ENCODE measurements around the gene GATB.

Gene GATB

DNA sequence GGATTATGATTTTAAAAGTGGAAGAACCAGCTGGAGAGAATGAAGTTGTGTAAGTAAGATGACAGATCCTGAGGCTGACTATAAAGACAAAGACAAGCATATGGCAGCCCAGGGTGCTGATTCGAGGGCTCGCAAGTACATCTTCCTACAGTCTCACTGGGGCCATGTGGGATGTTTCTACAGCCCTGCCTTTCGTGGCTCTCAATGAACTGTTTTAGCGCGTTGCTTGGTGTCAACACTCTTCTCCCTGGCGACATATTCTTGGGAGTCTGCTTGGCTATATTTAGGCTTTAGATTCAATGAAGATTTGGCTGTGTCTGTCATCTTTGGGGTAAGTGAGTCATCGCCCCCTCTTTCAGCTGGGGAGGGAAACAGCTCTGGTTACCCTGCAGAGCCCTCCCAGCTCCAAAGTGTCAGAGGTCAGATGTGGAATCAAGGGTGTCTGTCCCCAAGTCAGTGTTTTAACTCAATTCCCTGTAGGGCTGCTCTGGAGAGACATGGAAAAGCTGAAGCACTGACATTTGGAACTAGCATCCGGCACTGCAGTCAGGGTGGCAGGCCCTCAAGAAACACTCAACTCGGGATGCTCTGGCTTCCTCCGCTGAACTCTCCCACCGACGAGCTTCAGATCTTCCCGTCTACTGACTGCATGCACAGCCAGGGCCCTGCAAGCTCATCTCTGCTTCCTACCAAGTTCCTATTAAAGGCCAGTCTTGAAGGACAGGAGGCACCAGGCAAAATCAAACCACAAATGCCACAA, 65.7 kb downstream of the GATB start:
- no peak for DNase-seq (ENCODE audit: low read depth)

DNA sequence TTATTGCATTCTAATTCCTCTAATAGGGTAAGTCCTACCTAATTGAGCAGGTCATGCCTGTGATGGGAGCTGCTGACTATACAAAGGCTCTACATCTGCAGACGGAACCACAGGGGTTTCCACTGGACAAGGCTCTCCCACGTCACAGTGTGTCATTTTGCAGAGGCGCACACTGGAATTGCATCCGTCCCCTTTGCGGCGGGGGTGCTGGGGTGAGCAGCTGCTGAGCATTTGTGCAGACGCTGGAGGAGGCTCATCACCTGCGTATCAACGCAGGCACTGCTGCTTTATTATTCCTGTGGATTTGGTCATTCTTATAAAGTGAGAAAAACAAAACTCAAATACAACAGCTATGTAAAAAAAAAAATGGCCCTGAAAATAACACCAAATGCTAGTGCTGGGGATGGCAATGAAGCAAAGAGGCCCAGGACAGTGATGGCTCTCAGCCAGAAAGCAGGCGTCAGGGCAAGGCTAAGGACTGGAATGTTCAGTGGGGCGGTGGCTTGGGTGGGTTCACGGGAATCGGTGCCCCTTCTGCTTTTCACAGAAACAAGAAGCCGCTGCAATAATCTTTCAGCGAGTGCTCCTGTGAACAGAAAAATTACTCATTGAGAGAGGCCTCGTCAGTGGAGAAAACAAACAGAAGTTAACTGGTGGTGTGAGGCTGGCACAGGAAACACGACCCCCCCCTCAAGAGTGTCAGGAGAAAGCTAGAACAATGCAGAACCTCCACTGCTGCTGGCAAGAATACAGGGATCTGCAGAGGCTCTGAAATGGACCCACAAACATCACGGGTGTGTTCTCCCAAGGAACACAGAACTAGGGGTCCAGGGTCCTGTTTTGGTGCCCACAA, 67.8 kb downstream of the GATB start:
- DNase-seq (ENCODE audit: low read depth): no peak

DNA sequence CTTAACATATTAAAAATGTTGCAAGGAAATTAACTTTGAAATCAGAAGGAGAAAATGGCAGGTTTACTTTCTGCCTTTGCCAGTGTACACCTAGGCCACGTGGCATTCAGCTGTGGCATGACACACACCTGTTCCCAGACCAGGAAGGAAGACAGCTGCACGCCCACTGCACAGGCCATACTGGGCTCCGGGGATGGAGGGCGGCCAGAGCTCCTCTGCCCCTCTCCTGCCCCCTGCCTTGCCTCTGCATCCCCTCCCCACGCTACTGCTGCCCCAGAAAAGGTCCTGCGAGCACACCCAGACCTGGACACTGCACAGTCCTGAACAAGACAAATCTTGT, 68.4 kb downstream of the GATB start:
- DNase-seq (ENCODE audit: low read depth): no peak

DNA sequence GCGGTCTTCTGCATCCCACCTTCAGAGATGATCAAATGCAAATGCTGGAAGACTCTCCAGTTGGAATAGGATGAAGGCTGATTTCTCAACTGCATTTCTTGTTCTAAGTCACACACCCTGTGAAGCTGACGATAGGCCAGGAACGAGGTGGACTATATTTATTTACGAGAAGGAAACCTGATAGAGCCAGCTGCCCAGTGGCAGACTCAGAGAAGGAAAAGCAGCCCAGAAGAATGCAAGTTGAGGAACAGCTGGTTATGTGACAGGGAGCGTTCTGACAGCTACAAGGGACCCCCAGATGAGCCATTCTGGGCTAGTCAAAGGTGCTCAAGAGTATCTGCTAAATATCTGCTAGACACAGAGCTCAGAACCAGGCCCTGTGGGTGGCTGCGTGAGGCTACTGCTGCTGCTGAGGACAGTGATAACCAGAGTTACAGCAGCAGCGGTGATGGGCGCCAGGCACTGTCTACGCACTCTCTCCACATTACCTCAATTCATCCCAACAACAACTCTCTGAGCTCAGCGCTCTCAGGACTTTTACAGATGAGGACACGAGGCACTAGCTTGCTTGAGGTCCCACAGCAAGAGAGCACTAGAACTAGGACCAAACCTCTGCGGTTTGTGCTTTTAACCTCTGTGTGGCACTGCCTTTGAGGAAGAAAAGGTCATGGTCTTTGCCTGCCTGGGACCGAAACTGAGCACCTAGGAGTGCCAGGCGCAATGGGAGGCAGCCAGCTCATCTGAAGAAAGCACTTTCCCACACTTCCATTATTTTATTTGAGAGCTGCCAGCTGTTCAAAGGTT, 69.0 kb downstream of the GATB start:
- DNase-seq (ENCODE audit: low read depth): no peak

DNA sequence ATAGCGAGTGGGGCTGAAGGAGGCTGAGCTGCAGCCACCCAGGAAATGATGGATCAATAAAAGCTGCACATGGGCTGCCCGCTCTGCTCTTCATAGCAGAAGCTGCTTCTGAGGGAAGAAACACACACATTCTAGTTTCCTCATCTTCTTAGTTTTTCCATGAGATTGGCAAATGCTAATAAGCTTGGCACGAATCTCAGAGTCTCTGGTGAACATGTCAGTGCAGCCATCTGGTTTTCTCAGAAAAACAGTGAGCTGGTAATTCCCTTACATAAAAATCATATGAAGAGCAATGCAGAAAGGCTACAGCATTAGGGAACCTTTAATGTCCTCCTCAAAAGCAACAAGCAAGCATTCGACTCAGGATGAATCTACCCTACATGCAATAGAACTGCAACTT, 69.9 kb downstream of the GATB start:
- no peak for DNase-seq (ENCODE audit: low read depth)

DNA sequence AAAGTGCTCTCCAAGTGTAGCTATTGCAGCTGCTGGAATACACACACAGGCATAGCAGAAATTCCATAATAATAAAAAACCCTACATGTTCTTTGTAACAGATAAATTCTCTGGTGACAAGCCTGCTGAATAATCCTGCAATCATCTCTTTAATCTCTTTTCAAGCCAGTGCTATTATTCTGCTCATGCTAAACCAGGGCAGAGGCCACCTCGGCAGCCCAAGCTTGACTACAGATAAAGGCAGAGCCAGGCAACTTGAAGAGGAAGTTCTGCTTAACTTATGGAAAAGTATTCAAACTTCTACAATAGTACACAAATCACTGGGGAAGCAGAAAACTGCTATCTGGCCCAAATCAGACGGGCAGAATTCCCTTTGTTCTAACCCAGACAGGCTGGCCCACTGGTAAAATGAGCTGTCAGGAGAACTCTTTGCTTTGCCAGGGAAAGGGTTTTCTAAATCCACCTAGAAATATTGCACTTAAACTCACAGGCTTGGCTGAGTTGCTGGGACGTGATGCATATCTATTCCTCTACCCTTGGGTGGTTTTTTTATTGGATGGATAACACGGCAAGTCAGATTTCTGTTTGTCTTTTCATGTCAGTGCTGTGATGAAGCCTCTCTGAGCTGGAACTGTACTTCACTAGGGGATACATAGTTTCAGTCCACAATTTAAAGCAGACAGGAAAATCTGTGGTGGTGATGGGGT, 70.5 kb downstream of the GATB start:
- no peak for DNase-seq (ENCODE audit: low read depth)

DNA sequence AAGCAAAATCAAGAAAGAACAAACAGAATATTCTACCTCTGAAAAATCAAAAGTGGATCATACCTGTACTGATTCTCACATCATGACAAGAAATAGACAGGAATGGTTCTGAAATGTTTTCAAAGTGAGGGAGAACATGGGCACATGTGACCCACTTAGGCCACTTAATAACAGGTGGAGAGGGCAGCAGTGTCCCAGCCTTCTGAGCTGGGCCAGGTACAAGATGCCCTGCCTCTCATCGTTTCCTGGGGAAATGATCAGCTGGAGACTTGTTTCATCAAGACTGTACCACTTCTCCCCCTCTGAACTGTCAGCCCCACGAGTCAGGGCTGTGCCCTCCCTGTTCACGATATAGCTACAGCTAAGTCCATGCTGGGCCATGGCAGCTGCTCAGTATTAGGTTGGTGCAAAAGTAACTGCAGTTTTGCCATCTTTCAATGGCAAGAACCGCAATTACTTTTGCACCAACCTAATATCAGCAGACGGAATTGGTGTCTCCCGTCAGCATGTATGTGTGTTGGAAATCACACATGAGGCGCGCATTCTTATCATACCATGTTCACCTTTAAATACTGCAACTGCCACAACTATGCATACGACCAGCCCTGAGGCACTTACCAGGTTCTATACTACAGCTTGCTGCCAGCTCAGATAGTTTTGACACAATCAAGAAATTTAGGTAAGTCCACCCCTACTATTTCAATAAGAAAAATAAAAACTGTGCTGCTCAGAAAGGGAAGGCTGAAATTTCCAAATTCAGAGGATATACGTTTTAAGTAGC, 71.4 kb downstream of the GATB start:
- DNase-seq (ENCODE audit: low read depth): no peak

DNA sequence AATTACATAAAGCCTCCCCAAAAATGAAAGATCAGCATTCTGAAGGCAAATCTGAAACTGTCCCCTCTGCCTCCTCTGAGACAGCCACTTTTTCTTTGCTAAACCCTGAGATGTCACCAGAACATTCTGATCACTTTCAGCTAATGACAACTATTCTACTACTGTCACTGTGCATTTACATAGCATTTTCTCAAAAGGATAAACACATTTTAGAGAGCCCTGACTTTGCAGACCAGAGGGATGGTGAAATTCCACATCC, 72.1 kb downstream of the GATB start:
- DNase-seq (ENCODE audit: low read depth): no peak

DNA sequence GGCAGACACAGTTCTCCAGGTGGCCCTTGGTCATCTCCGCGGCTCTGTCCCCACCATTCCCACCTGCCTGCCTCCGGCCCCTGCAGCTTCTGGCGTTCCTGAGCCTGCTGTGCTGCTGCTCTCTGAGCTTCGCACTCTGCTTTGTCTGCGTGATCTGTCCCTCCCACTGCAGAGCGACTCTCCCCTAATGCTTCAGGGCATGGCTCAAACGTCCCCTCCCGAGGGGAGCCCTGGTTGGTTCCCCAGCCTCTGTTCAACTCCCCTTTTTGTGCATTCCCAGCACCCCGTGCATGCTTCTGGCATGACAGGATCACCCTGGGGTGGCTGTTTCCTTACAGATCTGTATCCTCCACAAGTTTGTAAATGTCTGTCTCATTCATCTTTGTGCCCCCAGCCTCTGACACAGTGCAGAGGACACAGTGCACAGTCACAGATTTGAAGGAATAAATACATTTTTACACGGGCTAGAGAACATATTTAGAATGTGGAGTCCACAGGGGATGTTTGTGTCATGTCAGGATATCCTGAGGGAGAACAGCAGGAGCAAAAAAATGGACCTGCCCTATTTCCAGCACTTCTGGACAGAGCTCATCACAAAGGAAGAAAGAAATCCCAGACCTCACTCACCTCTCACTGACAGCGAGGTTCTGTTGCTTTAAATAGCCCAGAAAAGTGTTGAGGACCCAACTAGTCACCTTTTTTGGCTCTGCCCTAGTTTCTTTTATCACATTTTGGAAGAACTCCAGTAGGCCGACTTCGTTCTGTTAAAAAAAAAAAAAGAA, 72.6 kb downstream of the GATB start:
- no peak for DNase-seq (ENCODE audit: low read depth)

DNA sequence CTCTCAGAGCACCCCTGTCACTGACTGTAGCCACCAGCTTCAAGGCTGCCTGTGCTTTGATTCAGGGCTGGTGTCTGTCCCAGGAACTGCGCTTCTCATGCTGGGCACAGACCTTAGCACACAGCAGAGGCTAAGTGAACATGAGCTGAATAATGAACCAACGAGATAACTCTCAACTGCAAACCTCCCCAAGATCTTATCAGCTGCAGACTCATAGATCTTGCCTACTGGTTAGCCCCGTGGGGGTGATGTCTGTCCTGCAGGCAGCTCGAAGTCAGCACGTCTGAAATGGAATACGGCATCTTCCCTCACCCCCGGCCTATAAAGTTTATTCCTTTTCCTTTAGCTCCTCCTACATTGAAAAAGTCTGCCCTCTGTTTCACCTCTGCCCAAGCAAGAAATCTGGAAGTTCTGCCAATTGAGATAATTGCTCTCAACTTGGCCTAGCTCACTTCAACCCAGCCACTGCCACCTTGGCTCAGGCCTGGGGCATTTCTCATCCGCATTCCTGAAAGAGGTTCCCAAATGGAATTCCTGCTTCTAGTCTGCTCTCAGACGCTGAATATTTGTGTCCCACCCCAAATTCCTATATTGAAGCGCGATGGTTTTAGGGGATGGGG, 73.7 kb downstream of the GATB start:
- DNase-seq (ENCODE audit: low read depth): no peak

DNA sequence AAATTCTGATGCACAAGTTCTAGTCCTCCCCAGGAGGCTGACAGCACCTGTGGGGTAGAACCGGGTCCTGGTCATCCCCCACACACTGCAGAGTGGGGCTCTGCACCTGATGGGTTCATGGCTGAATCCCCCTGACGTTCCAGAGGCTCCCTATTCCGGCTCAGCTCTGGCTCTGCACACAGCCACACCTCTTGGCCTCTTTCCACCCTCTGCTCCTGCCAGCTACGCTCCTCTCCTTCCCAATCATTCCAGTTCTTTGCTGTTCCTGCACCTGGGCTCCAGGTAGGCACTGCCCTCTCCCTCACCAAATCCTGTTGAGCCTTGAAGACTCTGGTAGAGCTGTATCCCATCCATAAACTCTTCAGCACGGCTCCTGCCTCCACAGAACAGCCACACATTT, 75.5 kb downstream of the GATB start:
- DNase-seq (ENCODE audit: low read depth): no peak

DNA sequence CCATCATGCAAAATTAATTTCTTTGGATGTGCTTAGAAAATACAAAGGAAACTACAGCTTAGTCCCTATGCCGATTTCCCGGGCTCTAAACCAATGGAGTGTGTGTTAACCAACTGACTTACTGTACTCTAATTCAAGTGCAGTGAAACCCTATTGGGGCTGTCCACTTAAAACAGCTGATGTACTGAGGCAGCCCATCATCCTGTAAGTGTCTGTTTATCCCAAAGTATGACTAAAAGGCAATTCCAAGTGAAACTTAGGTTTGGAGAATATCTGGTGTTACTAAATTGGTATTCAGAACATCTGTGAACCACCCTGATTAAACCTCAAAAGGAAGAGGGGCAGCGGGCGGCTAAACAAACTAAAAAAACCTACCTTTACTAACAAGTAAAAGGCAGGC, 79.7 kb downstream of the GATB start:
- no peak for DNase-seq (ENCODE audit: low read depth)

DNA sequence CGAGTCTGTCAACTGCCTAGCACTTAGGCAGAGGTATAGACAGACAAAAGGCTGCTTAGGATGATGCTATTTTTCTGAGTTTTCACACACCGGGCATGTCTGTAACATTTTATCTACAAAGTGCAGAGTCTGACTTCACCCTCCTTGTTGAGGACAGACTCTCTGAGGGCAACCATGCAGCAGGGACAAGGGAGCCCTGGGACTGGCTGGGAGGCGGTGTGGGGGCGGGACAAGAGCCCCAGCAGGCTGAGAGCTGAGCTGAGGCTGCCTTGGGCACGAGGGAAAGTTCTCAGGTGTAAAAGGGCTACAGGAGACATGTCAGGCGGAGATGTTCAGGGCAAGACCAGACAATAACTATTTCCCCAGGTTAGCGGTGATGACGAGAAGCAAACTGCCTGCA, 81.6 kb downstream of the GATB start:
- no peak for DNase-seq (ENCODE audit: low read depth)

DNA sequence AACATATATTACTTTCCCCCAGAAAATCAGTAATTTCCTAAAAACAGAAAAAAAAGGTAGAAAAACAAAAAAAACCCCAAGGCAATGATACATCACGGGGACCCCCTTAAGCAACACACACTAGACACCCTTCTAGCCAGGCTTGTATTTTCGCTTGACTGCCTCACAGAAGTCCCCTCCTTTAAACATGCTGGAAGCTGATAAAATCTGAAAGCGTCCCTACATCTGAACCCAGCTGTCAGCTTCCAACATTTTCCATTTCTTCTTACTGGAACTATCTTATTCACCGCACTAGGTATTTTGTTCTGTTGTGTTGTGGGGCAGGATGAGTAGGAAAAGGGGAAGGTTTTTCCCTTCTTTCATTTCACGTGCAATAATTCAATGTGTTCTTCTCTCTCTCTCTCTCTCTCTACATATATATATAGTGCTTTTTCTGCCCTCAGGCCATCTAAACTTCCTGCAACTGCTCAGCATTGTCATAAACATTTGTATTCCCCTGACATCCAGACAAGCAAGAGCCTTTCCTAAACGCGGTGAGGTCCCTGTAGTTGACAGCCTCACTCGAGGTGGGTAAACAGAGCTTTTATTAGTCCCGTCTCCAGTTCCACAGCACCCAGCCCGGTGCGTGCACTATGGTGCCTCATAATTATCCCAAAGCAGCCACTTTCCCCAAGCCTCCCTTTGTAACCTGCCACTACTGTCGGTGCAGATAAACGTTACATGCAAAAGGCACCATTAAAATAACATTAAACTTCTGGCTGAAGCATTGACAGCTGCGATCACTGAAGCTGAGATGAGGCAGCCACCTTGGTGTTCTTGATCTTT, 82.5 kb downstream of the GATB start:
- DNase-seq (ENCODE audit: low read depth): no peak

DNA sequence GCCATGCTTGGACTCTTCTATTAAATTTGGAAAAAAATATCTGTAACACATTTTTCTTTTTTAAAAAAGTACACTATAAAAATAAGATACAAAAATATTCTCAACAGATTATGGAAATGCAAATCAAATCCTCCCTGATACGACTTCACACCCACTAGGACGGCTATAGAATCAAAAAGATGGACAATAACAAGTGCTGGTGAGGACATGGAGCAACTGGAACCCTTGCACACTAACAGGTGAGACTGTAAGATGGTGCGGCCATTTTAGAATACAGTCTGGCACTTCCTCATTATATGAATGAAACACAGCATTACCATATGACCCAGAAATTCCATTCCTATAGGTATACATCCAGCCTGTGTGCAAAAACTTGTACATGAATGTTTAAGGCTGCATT, 83.6 kb downstream of the GATB start:
- DNase-seq (ENCODE audit: low read depth): no peak

DNA sequence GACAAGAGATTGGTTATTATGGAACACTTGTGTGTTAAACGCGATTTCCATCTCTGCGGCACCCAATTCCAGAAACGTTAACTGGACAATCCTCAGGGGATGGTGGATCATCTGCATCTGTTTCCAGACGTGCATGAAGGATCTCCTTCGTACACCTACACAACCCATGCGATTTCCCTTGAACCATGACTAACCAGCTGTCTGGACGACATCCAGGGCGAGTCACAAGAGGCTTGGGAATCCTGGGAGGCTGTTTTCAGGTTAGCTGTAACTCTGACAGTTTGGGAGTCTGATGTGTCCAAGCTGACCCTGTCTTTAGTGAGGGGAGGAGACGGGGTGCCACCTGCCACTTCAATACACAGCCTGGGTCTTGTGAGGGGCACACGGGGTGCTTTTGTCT, 84.5 kb downstream of the GATB start:
- DNase-seq (ENCODE audit: low read depth): no peak

DNA sequence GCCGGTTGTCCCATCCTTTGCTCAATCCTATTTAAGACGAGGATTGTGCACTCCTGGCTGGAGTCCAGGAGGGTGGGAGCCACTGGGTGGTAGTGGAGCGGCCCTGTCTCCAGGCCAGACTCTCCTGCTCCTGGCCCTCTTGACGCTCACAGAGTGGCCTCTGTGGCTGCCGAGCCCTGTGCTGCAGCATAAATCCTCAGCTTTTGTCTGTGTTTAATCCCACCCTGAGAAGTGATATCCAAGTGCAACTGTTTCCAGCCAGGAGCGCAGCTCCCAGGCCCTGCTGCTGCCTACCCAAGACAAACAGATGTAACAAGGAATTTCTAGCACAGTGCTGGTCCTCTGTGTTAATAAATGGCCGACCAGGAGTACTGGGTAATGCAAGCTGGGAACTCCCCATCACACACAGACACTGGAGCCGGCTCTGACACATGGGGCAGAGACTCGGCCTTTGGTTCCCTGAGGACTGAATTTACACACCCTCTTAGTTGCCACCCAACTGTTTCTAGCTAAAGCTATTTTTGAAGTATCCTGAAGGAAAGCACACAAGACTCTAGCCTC, 85.3 kb downstream of the GATB start:
- DNase-seq (ENCODE audit: low read depth): no peak

DNA sequence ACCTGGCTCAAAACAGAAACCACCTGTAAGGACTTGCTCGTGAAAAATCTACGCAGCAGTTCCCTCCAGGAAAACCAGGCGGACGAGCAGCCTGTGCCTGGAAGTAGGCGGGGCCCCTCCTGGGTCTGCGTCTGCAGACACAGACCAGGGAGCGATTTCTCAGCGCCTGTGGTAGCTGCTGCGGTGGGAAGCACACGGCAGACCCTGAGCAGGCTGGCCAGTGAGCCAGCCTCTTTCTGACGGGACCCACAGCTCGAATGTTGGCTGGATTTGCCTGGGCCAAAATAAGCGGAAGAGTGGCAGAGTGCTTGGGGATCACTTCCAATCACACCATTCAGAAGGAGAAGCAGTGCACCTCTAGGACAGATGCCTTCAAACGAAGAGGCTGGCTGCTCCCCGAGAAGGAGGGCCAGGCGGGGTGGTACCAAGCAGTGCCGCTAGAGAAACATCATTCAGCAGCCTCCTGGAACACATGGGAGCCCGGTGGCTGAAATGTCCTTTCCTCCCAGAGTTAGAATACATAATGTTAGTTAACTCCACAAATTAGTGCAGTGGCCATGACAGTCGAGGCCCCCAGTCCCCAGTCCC, 85.9 kb downstream of the GATB start:
- no peak for DNase-seq (ENCODE audit: low read depth)

Data from activated T-cell treated with anti-CD3 and anti-CD28 coated beads for 1 hour (primary cell).